HG03558 (cell line): ENCODE results near the gene ACTL7B.

Source experiments
- ATAC-seq: cut with Tn5 transposase; IDR thresholded peaks from one replicate; pipeline ENCODE4 v1.9.1; 2021; ENCODE audit warnings: moderate number of reproducible peaks; ENCODE audit not compliant: unreplicated experiment; ENCODE audit errors: extremely low read depth

Gene ACTL7B

GRCh38 chr9:108811944-108812343 lies 43.8 kb downstream of the ACTL7B start:
- ATAC-seq: no peak

DNA sequence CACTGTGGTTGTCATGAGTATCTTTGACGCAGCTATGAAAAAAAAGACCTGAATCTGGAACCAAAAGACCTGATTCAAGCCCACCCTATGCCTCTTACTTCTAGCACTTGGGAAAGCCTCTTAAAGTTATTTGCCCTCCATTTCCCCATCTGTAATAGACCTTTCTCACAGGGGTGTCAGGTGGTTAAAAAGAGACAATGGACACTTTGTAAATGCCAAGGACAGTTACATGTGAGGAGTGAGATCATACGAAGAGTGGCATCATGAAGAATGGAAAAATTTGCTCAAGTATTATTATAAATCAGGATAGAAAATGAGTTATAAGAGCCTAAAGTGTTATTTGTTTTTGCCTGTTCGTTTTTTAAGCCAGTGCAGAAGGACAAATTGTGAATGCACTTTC lies 46.5 kb downstream of the ACTL7B start:
- no peak for ATAC-seq
